GM12878 (cell line): ENCODE results near the gene ADAMTS5. TPM values are rescaled to one million over a fixed set of nuclear protein-coding genes. Genes with fewer than 3 reads are reported as not detected.

Source experiments
- ATAC-seq: fragments of 200-7000 bp; cut with Tn5 transposase; 3 replicates; pipeline ENCODE4 v1.9.1; 2020; ENCODE audit warnings: mild to moderate bottlenecking, moderate library complexity
- BruUV-seq: library from RNA; stranded (reverse); fragments of 400-500 nt; replicated peaks from 2 replicates; lab custom pipeline; 2021; lab: Mats Ljungman, UMichigan
- CTCF ChIA-PET: fragments of 300-600 bp; sonication (Branson Sonifier 250); formaldehyde crosslinking; extraction: SDS; loops from one replicate; lab custom pipeline; 2021; ENCODE audit warnings: inconsistent platforms; lab: Yijun Ruan, JAX
- POLR2A ChIA-PET: fragments of 350-600 bp; formaldehyde crosslinking; extraction: SDS; loops from one replicate; lab custom pipeline; 2021; ENCODE audit warnings: inconsistent platforms; lab: Charles Lee
- RAD21 ChIA-PET: fragments of 300-600 bp; sonication (Branson Sonifier 250); formaldehyde crosslinking; loops from one replicate; lab custom pipeline; 2023; ENCODE audit warnings: antibody characterized with exemption; ENCODE audit not compliant: unreplicated experiment; lab: Charles Lee
- SMC1A ChIA-PET: fragments of 300-600 bp; sonication (Branson Sonifier 250); formaldehyde crosslinking; loops from one replicate; lab custom pipeline; 2023; ENCODE audit not compliant: unreplicated experiment, uncharacterized antibody; lab: Charles Lee
- DNase-seq: peaks from one replicate; pipeline ENCODE4 v3.0.0-alpha.2; 2011; ENCODE audit warnings: low read depth, low spot score
- FAIRE-seq: peaks from 3 replicates; lab custom pipeline; 2011; peaks lifted over from hg19 to GRCh38; lab: Jason Lieb, UNC
- H2AFZ ChIP-seq: 2 replicates; pipeline ENCODE4 v1.6.0; 2011; ENCODE audit warnings: low read depth, low read length, control low read depth; ENCODE audit not compliant: control insufficient read depth
- H3K27ac ChIP-seq: 2 replicates; pipeline ENCODE4 v1.5.1; 2011; ENCODE audit warnings: control low read depth; ENCODE audit not compliant: control insufficient read depth, insufficient read depth
- H3K27me3 ChIP-seq, 2 experiments: replicated peaks in 1 of 2; 2 replicates each; pipeline versions ENCODE4 v1.6.0 to v1.6.1; 2011; ENCODE audit warnings: low read length in 1 of 2; ENCODE audit not compliant: control insufficient read depth in 2 of 2, insufficient read depth in 2 of 2
- H3K36me3 ChIP-seq, 2 experiments: 2 replicates each; pipeline ENCODE4 v1.5.1; 2011; ENCODE audit warnings: low read length in 1 of 2; ENCODE audit not compliant: control insufficient read depth in 2 of 2, insufficient read depth in 2 of 2
- H3K4me1 ChIP-seq: 2 replicates; pipeline ENCODE4 v1.6.1; 2011; ENCODE audit warnings: mild to moderate bottlenecking, low read length, moderate library complexity, mixed read lengths; ENCODE audit not compliant: control insufficient read depth, insufficient read depth
- H3K4me2 ChIP-seq: 2 replicates; pipeline ENCODE4 v1.6.0; 2011; ENCODE audit warnings: control low read depth; ENCODE audit not compliant: control insufficient read depth, insufficient read depth
- H3K4me3 ChIP-seq: fragments of 200-600 bp; sonication (generic); 2 replicates; pipeline ENCODE4 v1.5.1; 2016
- H3K79me2 ChIP-seq: 2 replicates; pipeline ENCODE4 v1.6.0; 2011; ENCODE audit warnings: low read length; ENCODE audit not compliant: control insufficient read depth, insufficient read depth
- H3K9ac ChIP-seq: 2 replicates; pipeline ENCODE4 v1.8.0; 2011; ENCODE audit warnings: low read length, control low read depth, mixed read lengths; ENCODE audit not compliant: control insufficient read depth, insufficient read depth
- H3K9me3 ChIP-seq: replicated peaks from 3 replicates; pipeline ENCODE4 v1.5.1; 2011; ENCODE audit warnings: mild to moderate bottlenecking, low read length; ENCODE audit not compliant: control insufficient read depth, insufficient read depth
- H4K20me1 ChIP-seq: 2 replicates; pipeline ENCODE4 v1.6.0; 2011; ENCODE audit not compliant: control insufficient read depth, insufficient read depth
- CBX5 ChIP-seq: sonication (generic); IDR thresholded peaks from 2 replicates; pipeline ENCODE4 v1.6.1; 2016; ENCODE audit warnings: low read depth, moderate library complexity, mild to moderate bottlenecking, inconsistent platforms
- CHD2 ChIP-seq: IDR thresholded peaks from 2 replicates; pipeline ENCODE4 v1.6.1; 2011; ENCODE audit warnings: low read depth, low read length, improper control_type of control experiment, borderline replicate concordance
- HCFC1 ChIP-seq: fragments of 150-350 bp; IDR thresholded peaks from 2 replicates; pipeline ENCODE4 v1.6.1; 2014; ENCODE audit warnings: low read length
- MXI1 ChIP-seq: fragments of 150-350 bp; IDR thresholded peaks from 2 replicates; pipeline ENCODE4 v1.6.1; 2011; ENCODE audit warnings: low read depth, mild to moderate bottlenecking, inconsistent platforms, low read length, improper control_type of control experiment
- NFYA ChIP-seq: IDR thresholded peaks from 2 replicates; pipeline ENCODE4 v1.6.1; 2011; ENCODE audit warnings: low read depth, mild to moderate bottlenecking, low read length, improper control_type of control experiment, borderline replicate concordance
- PKNOX1 ChIP-seq: fragments of 450-650 bp; IDR thresholded peaks from 2 replicates; pipeline ENCODE4 v1.6.1; 2016; ENCODE audit warnings: mild to moderate bottlenecking
- RAD21 ChIP-seq: IDR thresholded peaks from 2 replicates; pipeline ENCODE4 v1.6.1; 2011; ENCODE audit warnings: mild to moderate bottlenecking, low read depth, low read length, moderate library complexity; ENCODE audit not compliant: insufficient read depth
- RAD51 ChIP-seq: fragments of 450-650 bp; IDR thresholded peaks from 2 replicates; pipeline ENCODE4 v1.6.1; 2016; ENCODE audit warnings: moderate library complexity, mild to moderate bottlenecking, inconsistent platforms
- SRF ChIP-seq, 2 experiments: IDR thresholded peaks; 2 replicates each; pipeline ENCODE4 v1.6.1; 2011; ENCODE audit warnings: low read depth in 2 of 2, low read length in 2 of 2, mild to moderate bottlenecking in 1 of 2, moderate library complexity in 1 of 2
- ZBTB11 ChIP-seq: fragments of 450-650 bp; formaldehyde crosslinking; IDR thresholded peaks from 2 replicates; pipeline ENCODE4 v1.5.0; 2022; ENCODE audit warnings: mild to moderate bottlenecking, missing genetic modification characterization
- ZNF217 ChIP-seq: fragments of 450-650 bp; IDR thresholded peaks from 2 replicates; pipeline ENCODE4 v1.6.1; 2017; ENCODE audit warnings: antibody characterized with exemption, mild to moderate bottlenecking
- ZNF687 ChIP-seq: fragments of 450-650 bp; IDR thresholded peaks from 2 replicates; pipeline ENCODE4 v1.6.1; 2017; ENCODE audit warnings: mild to moderate bottlenecking, moderate library complexity
- ZSCAN29 ChIP-seq: fragments of 450-650 bp; IDR thresholded peaks from 2 replicates; pipeline ENCODE4 v1.6.1; 2017; ENCODE audit warnings: mild to moderate bottlenecking, moderate library complexity
- WGBS: methylation state at CpG from one replicate; pipeline ENCODE4 v1.1.6; 2016; ENCODE audit warnings: low lambda C conversion rate; ENCODE audit not compliant: insufficient replicate concordance, insufficient coverage; ENCODE audit errors: missing lambda C conversion rate; 5-methylcytosine and 5-hydroxymethylcytosine counted together
- in situ Hi-C: fragments of 300-500 bp; cut with MboI; formaldehyde crosslinking; loops from 9 replicates; pipeline ENCODE4 v1.14.3; 2018; ENCODE audit warnings: mixed read lengths
- intact Hi-C: fragments of 100-400 bp; cut with micrococcal nuclease; formaldehyde crosslinking; loops from one replicate; pipeline ENCODE4 v1.14.2; 2022; ENCODE audit not compliant: unreplicated experiment
- polyA plus RNA-seq, 11 experiments: library from polyadenylated mRNA; depleted of rRNA in 4 of 11; unstranded in 6 of 11; stranded (reverse) in 5 of 11; fragments of >200 nt; fragmentation: Nextera tagmentation in 4 of 11; fragmentation: Illumina TruSeq in 1 of 11; extraction: Ambion mirVana in 4 of 11; extraction: Trizol in 1 of 11; gene quantifications; 1 replicate in 1 of 11; 2 replicates in 10 of 11; pipeline versions ENCODE4 v1.2.1 to v1.2.3, GENCODE V29; 2011 to 2016; ENCODE audit warnings: inconsistent platforms in 2 of 11, missing spikeins in 2 of 11, low read depth in 1 of 11
- total RNA-seq, 4 experiments: library from RNA; depleted of rRNA in 3 of 4; stranded (reverse); fragments of >200 nt in 3 of 4; fragmentation: Illumina TruSeq in 1 of 4; extraction: Trizol in 1 of 4; gene quantifications; 2 replicates each; pipeline versions ENCODE4 v1.2.1 to v1.2.3, GENCODE V29; 2013 to 2021

Gene ADAMTS5
- total and polyA plus RNA-seq, 10 of the 15 experiments (the other 5 are each of a cell fraction or from before 2014, with no cell fraction given), result not detected

DNA sequence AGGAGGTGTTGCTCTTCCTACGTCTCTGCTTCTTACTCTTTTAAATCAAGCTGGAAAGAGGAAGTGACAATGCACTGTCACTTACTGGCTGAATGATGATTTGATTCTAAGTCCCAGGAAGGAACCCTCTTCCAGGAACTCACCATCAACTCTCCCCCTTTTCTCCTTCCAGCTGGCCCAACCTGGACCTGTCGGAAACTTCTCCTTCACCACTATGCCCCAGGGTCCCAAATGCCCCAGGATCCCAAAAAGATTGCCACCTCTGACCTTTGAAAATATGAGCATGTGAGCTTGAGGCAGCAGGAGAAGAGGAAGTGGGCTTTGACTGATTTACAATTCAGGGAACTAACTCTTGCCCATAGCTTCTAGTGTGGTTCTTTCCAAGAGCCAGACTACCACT is 5.3 kb upstream of the ADAMTS5 start (continued):
- TF ChIP-seq RAD21 (no peak), NFYA (no peak), ZNF687 (no peak), ZSCAN29 (no peak)

DNA sequence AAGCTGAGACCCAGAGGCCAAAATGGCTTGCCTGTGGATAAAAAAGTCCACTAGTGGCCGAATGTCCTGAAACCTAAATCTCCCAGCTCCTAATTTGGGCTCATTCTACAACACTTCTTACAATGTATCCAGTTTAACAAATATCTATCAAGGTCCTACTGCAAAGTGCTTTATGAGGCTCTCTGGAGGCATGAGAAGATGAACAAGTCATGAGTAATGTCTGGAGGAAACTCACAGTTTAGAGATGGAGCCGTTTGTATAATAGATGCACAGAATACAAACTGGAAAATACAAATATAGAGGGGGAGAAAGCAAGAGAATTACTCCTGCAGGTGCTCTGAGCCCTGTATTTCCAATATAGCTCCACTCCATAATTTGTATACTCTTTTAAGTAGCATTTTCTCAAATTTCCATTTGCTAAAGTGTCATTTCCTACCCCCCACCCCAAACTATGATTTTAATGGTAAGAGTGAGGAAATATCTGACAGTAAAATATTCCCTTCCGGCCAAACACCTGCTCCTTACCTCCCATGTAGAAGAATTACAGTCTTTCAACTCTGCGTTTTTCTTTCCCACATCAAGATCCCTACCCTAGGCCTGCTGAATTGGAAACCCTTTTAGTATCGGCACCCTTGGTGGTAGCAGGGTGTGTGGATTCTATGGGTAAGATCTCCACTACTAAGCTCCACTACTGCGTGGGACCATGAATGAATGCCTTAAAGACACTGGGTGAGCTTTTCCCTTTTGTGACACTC is 3.3 kb upstream of the ADAMTS5 start:
- POLR2A ChIA-PET, result no interaction called here
- no peaks in the 10 kb centered on the region for H3K36me3 ChIP-seq
- no peaks in the 10 kb centered on the region for H3K79me2 ChIP-seq
- H3K4me2 ChIP-seq, result no peak overlapping the region
- SMC1A ChIA-PET, result no interaction called here
- no peaks in the 10 kb centered on the region for H4K20me1 ChIP-seq
- H3K27me3 ChIP-seq, result no peaks in the 10 kb centered on the region
- CTCF ChIA-PET, result no interaction called here
- no peak for DNase-seq
- BruUV-seq, result no TSS peak
- H3K27ac ChIP-seq, result no peak overlapping the region
- H3K9ac ChIP-seq, result no peak overlapping the region
- RAD21 ChIA-PET, result no interaction called here
- ATAC-seq, result no peak
- H3K4me1 ChIP-seq, result no peaks in the 10 kb centered on the region
- in situ Hi-C loops (no loop called here), intact Hi-C loops (no loop called here)
- H3K4me3 ChIP-seq, result no peak overlapping the region
- 28% methylated on average over 6 of the region's 6 CpGs for WGBS
- H3K9me3 ChIP-seq, result no peaks in the 10 kb centered on the region; the same call in 2 of the 3 replicates
- no peak for FAIRE-seq
- H2AFZ ChIP-seq, result no peak overlapping the region
- no peak for TF ChIP-seq CHD2
- no peak for TF ChIP-seq ZNF217
- no peak for TF ChIP-seq PKNOX1
- TF ChIP-seq ZBTB11 (CRISPR knock-in tag), result no peak
- TF ChIP-seq CBX5, result no peak
- TF ChIP-seq SRF (IDR thresholded peaks at IDR 0.05; ENCODE audit: low read depth in 2 of 2, low read length in 2 of 2), result no peak
- no peak for TF ChIP-seq MXI1
- no peak for TF ChIP-seq RAD51
- TF ChIP-seq HCFC1, result no peak
